HepG2 (cell line): ENCODE results near the gene RBM18. TPM values are rescaled to one million over a fixed set of nuclear protein-coding genes. Genes with fewer than 3 reads are reported as not detected.

Experiments
- ATF7-NPFF ChIP-seq: sonication (generic); formaldehyde crosslinking; IDR thresholded peaks from 2 replicates; pipeline ENCODE4 v1.8.1; 2023; ENCODE audit warnings: mild to moderate bottlenecking, low read depth, missing genetic modification reagents, moderate library complexity
- CEBPG ChIP-seq: IDR thresholded peaks from 2 replicates; pipeline ENCODE4 v1.6.1; 2016
- DMAP1 ChIP-seq: IDR thresholded peaks from 2 replicates; pipeline ENCODE4 v1.6.1; 2016
- DNMT3B ChIP-seq: conservative IDR thresholded peaks from 2 replicates; pipeline ENCODE4 v1.6.1; 2016; ENCODE audit warnings: missing biosample characterization, control low read depth
- FOSL1 ChIP-seq: sonication (generic); formaldehyde crosslinking; IDR thresholded peaks from 2 replicates; pipeline ENCODE4 v1.9.0; 2021; ENCODE audit warnings: missing genetic modification reagents, borderline replicate concordance
- GATA4 ChIP-seq: sonication (generic); IDR thresholded peaks from 2 replicates; pipeline ENCODE4 v1.6.1; 2016; ENCODE audit warnings: antibody characterized with exemption, low read depth, borderline replicate concordance
- HMGA1 ChIP-seq: sonication (generic); formaldehyde crosslinking; conservative IDR thresholded peaks from 2 replicates; pipeline ENCODE4 v1.4.0; 2020; ENCODE audit warnings: missing genetic modification reagents
- KLF11 ChIP-seq: IDR thresholded peaks from 2 replicates; pipeline ENCODE4 v1.6.1; 2016; ENCODE audit warnings: missing compliant biosample characterization
- KLF12 ChIP-seq: sonication (generic); formaldehyde crosslinking; IDR thresholded peaks from 2 replicates; pipeline ENCODE4 v1.4.0; 2020; ENCODE audit warnings: missing genetic modification reagents, borderline replicate concordance
- PHF21A ChIP-seq: sonication (generic); formaldehyde crosslinking; IDR thresholded peaks from 2 replicates; pipeline ENCODE4 v1.5.0; 2020; ENCODE audit warnings: mild to moderate bottlenecking, missing genetic modification reagents
- SMARCE1 ChIP-seq: fragments of 450-650 bp; IDR thresholded peaks from 2 replicates; pipeline ENCODE4 v1.6.1; 2017; ENCODE audit warnings: borderline replicate concordance
- TBL1XR1 ChIP-seq: fragments of 150-350 bp; IDR thresholded peaks from 2 replicates; pipeline ENCODE4 v1.6.1; 2014; ENCODE audit warnings: borderline replicate concordance, low read length; ENCODE audit not compliant: partially characterized antibody
- ZC3H4 ChIP-seq: sonication (generic); formaldehyde crosslinking; IDR thresholded peaks from 2 replicates; pipeline ENCODE4 v1.4.0; 2020; ENCODE audit warnings: missing genetic modification reagents, borderline replicate concordance
- ZNF224 ChIP-seq: sonication (generic); formaldehyde crosslinking; IDR thresholded peaks from 2 replicates; pipeline ENCODE4 v1.5.0; 2020; ENCODE audit warnings: mild to moderate bottlenecking, missing genetic modification reagents
- ZNF230 ChIP-seq: sonication (generic); formaldehyde crosslinking; IDR thresholded peaks from 2 replicates; pipeline ENCODE4 v1.4.0; 2020; ENCODE audit warnings: mild to moderate bottlenecking, missing genetic modification reagents
- ZNF232 ChIP-seq: sonication (generic); formaldehyde crosslinking; IDR thresholded peaks from 2 replicates; pipeline ENCODE4 v1.4.0; 2020; ENCODE audit warnings: missing genetic modification reagents, borderline replicate concordance
- ZNF367 ChIP-seq: sonication (generic); formaldehyde crosslinking; IDR thresholded peaks from 2 replicates; pipeline ENCODE4 v1.4.0; 2020; ENCODE audit warnings: missing genetic modification reagents, borderline replicate concordance
- ZNF558 ChIP-seq: sonication (generic); formaldehyde crosslinking; IDR thresholded peaks from 2 replicates; pipeline ENCODE4 v1.9.0; 2022; ENCODE audit warnings: mild to moderate bottlenecking, missing genetic modification reagents, borderline replicate concordance
- polyA plus RNA-seq, 8 experiments: library from polyadenylated mRNA; depleted of rRNA in 3 of 8; stranded (reverse) in 7 of 8; unstranded in 1 of 8; fragments of >200 nt; fragmentation: Illumina TruSeq in 4 of 8; extraction: Trizol in 4 of 8; gene quantifications; 2 replicates each; pipeline versions ENCODE4 v1.2.1 to v1.2.3, GENCODE V29; 2011 to 2016; ENCODE audit warnings: low read depth in 4 of 8, missing spikeins in 1 of 8, mixed read lengths in 1 of 8; ENCODE audit not compliant: insufficient read depth in 1 of 8
- total RNA-seq, 5 experiments: library from RNA; depleted of rRNA; stranded (reverse); fragments of >200 nt; fragmentation: Illumina TruSeq; extraction: Trizol; gene quantifications; 2 replicates each; pipeline ENCODE4 v1.2.3, GENCODE V29; 2016; ENCODE audit warnings: low read depth in 1 of 5
- TF ChIP-seq, protein P1 (sequence below): sonication (generic); formaldehyde crosslinking; IDR thresholded peaks from 2 replicates; pipeline ENCODE4 v1.4.0; 2020; ENCODE audit warnings: missing genetic modification reagents
- TF ChIP-seq, protein P2 (sequence below): sonication (generic); formaldehyde crosslinking; IDR thresholded peaks from 2 replicates; pipeline ENCODE4 v1.4.0; 2020; ENCODE audit warnings: missing genetic modification reagents
- TF ChIP-seq, protein P3 (sequence below): fragments of 450-650 bp; IDR thresholded peaks from 2 replicates; pipeline ENCODE4 v1.6.1; 2017
- TF ChIP-seq, protein P4 (sequence below): sonication (generic); formaldehyde crosslinking; conservative IDR thresholded peaks from 2 replicates; pipeline ENCODE4 v1.8.1; 2023; ENCODE audit warnings: missing genetic modification reagents
- TF ChIP-seq, protein P5 (sequence below): sonication (generic); formaldehyde crosslinking; IDR thresholded peaks from 2 replicates; pipeline ENCODE4 v1.4.0; 2020; ENCODE audit warnings: missing genetic modification reagents, borderline replicate concordance

RBM18 gene
- total and polyA plus RNA-seq, 2 of the 13 experiments (the other 11 are each of a cell fraction or from before 2014, with no cell fraction given) = 12.6 to 16.6 TPM

DNA sequence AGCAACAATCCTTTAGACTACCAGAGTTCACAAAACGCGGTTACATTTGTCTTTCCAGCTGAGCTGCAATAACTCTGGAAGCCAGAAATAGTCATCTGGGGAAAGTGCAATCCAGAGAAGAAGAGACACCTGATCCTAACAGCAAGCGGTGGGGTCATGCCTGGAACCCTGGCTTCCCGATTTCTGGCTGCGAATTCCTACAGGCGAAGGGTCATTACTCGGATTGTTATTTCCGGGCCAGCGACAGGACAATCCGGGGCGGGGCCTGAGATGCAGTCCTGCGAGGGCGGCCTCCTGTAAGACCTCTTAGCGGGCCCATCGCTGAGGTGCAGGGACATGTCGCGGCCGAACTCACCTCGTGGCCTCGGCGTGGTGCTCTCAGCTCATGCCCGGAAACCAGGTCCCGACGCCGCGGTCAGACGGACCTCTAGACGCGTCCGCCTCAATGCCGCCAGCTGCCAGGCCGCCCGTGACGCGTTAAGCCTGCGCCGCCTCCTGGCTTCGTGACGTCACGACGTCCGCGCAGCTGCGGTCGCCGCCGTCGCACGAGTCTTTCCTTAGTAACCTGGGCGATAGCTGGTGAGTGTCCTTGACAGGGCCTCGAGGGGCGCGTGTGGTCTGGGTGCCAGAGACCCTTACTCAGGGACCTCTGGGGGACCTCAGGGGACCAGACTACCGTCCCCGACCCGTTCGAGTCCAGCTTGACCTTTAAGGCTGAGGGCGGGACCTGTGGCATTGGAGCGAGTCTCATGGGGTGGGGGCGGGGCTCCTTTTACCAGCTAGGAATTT lies at the start of gene RBM18, which contains the start of gene MRRF (continued):
- peak; percentile 97 for TF ChIP-seq ZNF232 (CRISPR knock-in tag)
- TF ChIP-seq, protein P1, sequence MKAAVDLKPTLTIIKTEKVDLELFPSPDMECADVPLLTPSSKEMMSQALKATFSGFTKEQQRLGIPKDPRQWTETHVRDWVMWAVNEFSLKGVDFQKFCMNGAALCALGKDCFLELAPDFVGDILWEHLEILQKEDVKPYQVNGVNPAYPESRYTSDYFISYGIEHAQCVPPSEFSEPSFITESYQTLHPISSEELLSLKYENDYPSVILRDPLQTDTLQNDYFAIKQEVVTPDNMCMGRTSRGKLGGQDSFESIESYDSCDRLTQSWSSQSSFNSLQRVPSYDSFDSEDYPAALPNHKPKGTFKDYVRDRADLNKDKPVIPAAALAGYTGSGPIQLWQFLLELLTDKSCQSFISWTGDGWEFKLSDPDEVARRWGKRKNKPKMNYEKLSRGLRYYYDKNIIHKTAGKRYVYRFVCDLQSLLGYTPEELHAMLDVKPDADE (CRISPR knock-in tag) = no peak
- TF ChIP-seq PHF21A (CRISPR knock-in tag) = peak; percentile 72; the same call in 1 of the 2 replicates
- peak; percentile 99 for TF ChIP-seq ZNF230 (CRISPR knock-in tag)
- TF ChIP-seq, protein P2, sequence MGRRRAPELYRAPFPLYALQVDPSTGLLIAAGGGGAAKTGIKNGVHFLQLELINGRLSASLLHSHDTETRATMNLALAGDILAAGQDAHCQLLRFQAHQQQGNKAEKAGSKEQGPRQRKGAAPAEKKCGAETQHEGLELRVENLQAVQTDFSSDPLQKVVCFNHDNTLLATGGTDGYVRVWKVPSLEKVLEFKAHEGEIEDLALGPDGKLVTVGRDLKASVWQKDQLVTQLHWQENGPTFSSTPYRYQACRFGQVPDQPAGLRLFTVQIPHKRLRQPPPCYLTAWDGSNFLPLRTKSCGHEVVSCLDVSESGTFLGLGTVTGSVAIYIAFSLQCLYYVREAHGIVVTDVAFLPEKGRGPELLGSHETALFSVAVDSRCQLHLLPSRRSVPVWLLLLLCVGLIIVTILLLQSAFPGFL = no peak
- peak; percentile 79; the same call in 1 of the 2 replicates for TF ChIP-seq KLF12 (CRISPR knock-in tag)
- TF ChIP-seq, protein P3, sequence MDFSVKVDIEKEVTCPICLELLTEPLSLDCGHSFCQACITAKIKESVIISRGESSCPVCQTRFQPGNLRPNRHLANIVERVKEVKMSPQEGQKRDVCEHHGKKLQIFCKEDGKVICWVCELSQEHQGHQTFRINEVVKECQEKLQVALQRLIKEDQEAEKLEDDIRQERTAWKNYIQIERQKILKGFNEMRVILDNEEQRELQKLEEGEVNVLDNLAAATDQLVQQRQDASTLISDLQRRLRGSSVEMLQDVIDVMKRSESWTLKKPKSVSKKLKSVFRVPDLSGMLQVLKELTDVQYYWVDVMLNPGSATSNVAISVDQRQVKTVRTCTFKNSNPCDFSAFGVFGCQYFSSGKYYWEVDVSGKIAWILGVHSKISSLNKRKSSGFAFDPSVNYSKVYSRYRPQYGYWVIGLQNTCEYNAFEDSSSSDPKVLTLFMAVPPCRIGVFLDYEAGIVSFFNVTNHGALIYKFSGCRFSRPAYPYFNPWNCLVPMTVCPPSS = no peak
- TF ChIP-seq, protein P4, sequence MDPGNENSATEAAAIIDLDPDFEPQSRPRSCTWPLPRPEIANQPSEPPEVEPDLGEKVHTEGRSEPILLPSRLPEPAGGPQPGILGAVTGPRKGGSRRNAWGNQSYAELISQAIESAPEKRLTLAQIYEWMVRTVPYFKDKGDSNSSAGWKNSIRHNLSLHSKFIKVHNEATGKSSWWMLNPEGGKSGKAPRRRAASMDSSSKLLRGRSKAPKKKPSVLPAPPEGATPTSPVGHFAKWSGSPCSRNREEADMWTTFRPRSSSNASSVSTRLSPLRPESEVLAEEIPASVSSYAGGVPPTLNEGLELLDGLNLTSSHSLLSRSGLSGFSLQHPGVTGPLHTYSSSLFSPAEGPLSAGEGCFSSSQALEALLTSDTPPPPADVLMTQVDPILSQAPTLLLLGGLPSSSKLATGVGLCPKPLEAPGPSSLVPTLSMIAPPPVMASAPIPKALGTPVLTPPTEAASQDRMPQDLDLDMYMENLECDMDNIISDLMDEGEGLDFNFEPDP (CRISPR knock-in tag) = 0 out of 2 replicates have a peak, but pooled peaks have one; percentile 96
- peak; percentile 91 for TF ChIP-seq DMAP1 (CRISPR knock-in tag)
- peak; percentile 84; the same call in 1 of the 2 replicates for TF ChIP-seq DNMT3B
- TF ChIP-seq SMARCE1 = no peak
- peak; percentile 98 for TF ChIP-seq ZNF224
- no peak for TF ChIP-seq FOSL1 (CRISPR knock-in tag)
- no peak; the same call in none of the 2 replicates for TF ChIP-seq ZNF367
- TF ChIP-seq TBL1XR1 = no peak
- peak; percentile 46; the same call in 1 of the 2 replicates for TF ChIP-seq ZC3H4 (CRISPR knock-in tag)
- peak; percentile 44 for TF ChIP-seq CEBPG (CRISPR knock-in tag)
- TF ChIP-seq, protein P5, sequence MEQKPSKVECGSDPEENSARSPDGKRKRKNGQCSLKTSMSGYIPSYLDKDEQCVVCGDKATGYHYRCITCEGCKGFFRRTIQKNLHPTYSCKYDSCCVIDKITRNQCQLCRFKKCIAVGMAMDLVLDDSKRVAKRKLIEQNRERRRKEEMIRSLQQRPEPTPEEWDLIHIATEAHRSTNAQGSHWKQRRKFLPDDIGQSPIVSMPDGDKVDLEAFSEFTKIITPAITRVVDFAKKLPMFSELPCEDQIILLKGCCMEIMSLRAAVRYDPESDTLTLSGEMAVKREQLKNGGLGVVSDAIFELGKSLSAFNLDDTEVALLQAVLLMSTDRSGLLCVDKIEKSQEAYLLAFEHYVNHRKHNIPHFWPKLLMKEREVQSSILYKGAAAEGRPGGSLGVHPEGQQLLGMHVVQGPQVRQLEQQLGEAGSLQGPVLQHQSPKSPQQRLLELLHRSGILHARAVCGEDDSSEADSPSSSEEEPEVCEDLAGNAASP (CRISPR knock-in tag) = no peak
- peak; percentile 98 for TF ChIP-seq ATF7-NPFF (CRISPR knock-in tag)
- TF ChIP-seq HMGA1 (CRISPR knock-in tag) = no peak
- peak; percentile 84 for TF ChIP-seq KLF11 (CRISPR knock-in tag)
- TF ChIP-seq ZNF558 (CRISPR knock-in tag) = peak; percentile 95; the same call in 1 of the 2 replicates
- TF ChIP-seq GATA4 = no peak
